Bronchus fibroblast of lung (primary cell): ENCODE measurements around the gene CDH19. TPM values are rescaled to one million over a fixed set of nuclear protein-coding genes. Genes with fewer than 3 reads are reported as not detected.

Experiments used
- total RNA-seq: library from RNA; depleted of rRNA; stranded (reverse); fragments of >200 nt; gene quantifications from 2 replicates; pipeline ENCODE4 v1.2.3, GENCODE V29; 2015

Gene CDH19
- not detected in 2 replicates for total RNA-seq

GRCh38 chr18:66603941-66604627, at the start of gene CDH19:
Gene CDH19, minus strand, starts transcription at chr18:66604090. Its CDS starts 31,886 bp downstream, at chr18:66572204.

